ENCODE results near the gene KLB.
"Not testable (repeated sequence)": the region's sequence is repeated elsewhere in the genome, so short reads cannot be mapped to it uniquely, and the experiment has no call there.

Gene KLB

DNA sequence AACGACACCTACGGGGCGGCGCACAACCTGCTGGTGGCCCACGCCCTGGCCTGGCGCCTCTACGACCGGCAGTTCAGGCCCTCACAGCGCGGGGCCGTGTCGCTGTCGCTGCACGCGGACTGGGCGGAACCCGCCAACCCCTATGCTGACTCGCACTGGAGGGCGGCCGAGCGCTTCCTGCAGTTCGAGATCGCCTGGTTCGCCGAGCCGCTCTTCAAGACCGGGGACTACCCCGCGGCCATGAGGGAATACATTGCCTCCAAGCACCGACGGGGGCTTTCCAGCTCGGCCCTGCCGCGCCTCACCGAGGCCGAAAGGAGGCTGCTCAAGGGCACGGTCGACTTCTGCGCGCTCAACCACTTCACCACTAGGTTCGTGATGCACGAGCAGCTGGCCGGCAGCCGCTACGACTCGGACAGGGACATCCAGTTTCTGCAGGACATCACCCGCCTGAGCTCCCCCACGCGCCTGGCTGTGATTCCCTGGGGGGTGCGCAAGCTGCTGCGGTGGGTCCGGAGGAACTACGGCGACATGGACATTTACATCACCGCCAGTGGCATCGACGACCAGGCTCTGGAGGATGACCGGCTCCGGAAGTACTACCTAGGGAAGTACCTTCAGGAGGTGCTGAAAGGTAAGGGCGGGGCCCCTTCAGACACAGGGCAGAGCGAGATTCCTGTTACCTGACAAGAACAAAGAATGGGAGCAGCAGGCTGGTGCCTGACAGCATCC, 40.3 kb downstream of the KLB start:
- Mint-ChIP-seq H3K9me3 (no peaks in the 10 kb centered on the region), H3K27me3 (no peaks in the 10 kb centered on the region), H3K4me3 (peak overlapping the region; percentile 63 to 75), H3K4me1 (peaks cover 30% of the 10 kb centered on the region), H3K27ac (no peak overlapping the region)
- ATAC-seq (peak; percentile 83), DNase-seq (peak; percentile 46 to 68)

DNA sequence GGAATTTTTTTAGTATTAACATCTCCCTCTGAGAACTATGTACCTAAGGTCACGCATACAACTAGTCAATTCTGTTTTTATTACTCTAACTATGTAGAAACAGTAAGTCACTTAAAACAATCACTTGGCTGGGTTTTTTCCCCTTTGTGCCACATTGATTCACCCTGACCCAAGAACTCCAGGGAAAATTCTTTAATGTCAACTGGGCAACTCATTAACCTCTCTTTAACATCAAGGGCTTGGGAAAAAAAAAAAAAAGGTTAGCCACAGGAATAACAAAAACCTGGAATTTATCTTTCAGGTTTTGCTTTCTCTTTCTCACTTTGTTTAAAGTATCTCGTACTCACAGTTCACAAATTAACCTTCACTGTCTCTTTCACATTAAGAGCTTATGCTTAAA, 43.9 kb downstream of the KLB start:
- no peak for DNase-seq
- no peaks in the 10 kb centered on the region for H3K27me3 Mint-ChIP-seq
- ATAC-seq: no peak
- H3K9me3 Mint-ChIP-seq: no peaks in the 10 kb centered on the region
- no peak overlapping the region for H3K4me3 Mint-ChIP-seq
- peak overlapping the region in 1 of 2 donors; percentile 39 for H3K27ac Mint-ChIP-seq
- peaks cover 60% of the 10 kb centered on the region for H3K4me1 Mint-ChIP-seq

DNA sequence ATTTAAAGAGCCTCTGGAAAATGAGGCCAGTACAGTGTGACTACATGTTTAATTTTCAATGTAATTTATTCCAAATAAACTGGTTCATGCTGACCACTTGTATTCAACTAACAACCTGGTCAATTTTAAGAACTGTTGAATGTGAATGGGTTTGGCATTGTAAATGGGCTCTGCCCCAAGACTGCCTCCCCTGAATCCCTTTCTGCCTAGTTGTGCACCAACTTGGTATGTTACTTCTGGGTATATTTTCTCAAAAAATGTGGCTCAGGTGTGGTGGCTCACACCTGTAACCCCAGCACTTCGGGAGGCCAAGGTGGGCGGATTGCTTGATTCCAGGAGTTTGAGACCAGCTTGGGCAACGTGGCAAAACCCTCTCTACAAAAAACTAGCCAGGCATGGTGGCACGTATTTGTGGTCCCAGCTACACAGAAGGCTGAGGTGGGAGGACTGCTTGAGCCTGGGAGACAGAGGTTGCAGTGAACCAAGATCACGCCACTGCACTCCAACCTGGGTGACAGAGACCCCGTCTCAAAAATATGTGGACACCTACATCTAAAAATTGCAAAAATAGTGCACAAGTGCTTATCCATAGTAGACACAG, 44.8 kb downstream of the KLB start:
- ATAC-seq (no peak), DNase-seq (no peak)
- peaks cover 68% of the 10 kb centered on the region for H3K4me1 Mint-ChIP-seq
- no peak overlapping the region for H3K27ac Mint-ChIP-seq
- no peak overlapping the region for H3K4me3 Mint-ChIP-seq
- no peaks in the 10 kb centered on the region for H3K9me3 Mint-ChIP-seq
- no peaks in the 10 kb centered on the region for H3K27me3 Mint-ChIP-seq

DNA sequence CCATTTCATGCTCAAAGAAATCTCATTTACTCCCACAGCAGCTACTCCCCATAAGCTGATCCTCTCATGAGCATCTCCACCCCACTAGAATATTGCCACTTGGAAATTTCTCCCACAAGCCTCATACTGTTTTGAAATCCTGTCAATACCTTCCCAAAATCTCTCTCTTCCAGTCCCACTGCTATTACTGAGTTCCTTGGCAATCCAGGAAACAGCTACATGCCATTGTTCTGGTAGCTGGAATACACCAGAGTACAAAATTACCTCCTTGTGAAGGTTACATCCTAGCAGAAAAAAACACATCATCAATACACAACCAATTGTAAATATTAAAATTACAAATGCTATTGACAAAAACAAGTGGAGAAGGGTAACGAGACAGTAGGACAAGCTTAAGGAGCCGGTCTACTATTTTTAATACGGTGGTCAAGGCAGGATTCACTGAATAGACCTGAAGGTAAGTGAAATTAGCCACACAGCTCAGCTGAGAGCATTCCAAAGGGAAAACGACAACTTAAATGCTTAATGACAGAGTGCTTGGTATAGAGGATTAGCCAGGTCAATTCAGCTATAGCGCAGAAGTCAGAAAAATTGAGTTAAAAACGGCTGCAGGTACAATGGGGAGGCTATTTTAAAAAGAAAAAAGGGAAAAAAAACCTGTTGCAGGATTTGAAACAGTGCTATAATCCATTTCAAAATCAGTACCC, 45.6 kb downstream of the KLB start:
- H3K4me1 Mint-ChIP-seq: peaks cover 72% of the 10 kb centered on the region
- no peaks in the 10 kb centered on the region for H3K27me3 Mint-ChIP-seq
- H3K27ac Mint-ChIP-seq: no peak overlapping the region
- ATAC-seq: no peak
- no peak overlapping the region for H3K4me3 Mint-ChIP-seq
- no peak for DNase-seq
- no peaks in the 10 kb centered on the region for H3K9me3 Mint-ChIP-seq

DNA sequence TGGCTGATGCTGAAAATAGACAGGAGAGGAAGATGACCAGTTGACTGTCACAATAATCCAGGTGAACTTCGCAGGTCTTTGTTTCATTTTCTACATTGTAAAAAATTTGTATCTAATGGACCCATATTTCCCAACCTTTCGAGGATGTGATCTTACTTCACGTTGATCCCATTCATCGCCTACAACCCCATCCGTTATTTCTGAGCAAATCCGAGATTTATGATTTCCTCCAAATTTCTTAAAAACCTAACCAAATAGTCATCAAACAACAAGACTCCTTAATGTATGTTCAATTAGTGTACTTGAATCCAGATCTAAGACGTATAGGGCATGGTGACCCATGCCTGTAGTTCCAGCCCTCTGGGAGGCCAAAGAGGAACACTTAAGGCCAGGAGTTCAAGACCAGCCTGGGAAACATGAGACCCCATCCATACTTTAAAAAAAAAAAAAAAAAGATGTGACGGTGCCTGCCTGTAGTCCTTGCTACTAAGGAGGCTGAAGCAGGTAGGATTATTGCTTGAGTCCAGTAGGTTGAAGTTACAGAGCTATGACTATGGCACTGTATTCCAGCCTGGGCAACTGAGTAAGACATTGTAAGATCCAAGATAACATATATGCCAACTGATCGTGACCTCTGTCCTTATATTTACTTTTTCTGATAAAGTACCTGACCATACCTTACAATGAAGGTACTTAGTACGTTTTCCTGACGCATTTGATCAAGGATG, 46.3 kb downstream of the KLB start:
- DNase-seq (no peak), ATAC-seq (no peak)
- Mint-ChIP-seq H3K4me1 (peaks cover 69% of the 10 kb centered on the region), H3K27me3 (no peaks in the 10 kb centered on the region), H3K9me3 (no peaks in the 10 kb centered on the region), H3K27ac (peak overlapping the region in 1 of 2 donors; percentile 92), H3K4me3 (no peak overlapping the region)

DNA sequence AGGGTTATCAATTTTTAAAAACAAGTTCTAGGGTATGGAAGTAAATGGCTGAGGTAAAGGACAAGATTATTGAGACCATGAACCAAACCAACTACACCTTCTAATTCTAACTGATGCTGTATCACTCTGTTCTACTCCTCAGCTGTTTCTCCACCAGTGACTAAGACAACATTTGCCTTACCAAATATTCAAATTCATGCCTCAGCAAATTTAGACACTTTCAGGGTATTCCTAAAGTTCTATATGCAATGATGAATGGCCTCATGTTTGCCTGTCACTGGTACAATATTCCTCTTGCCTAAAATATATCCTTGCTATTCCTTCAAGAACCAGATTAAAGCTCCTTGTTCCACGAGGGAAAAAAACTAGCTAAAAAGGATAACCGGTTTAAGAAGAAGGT, 47.0 kb downstream of the KLB start:
- DNase-seq (no peak), ATAC-seq (no peak)
- H3K27ac Mint-ChIP-seq: peak overlapping the region in 1 of 2 donors; percentile 92
- H3K9me3 Mint-ChIP-seq: no peaks in the 10 kb centered on the region
- peaks cover 69% of the 10 kb centered on the region for H3K4me1 Mint-ChIP-seq
- H3K4me3 Mint-ChIP-seq: no peak overlapping the region
- no peaks in the 10 kb centered on the region for H3K27me3 Mint-ChIP-seq

DNA sequence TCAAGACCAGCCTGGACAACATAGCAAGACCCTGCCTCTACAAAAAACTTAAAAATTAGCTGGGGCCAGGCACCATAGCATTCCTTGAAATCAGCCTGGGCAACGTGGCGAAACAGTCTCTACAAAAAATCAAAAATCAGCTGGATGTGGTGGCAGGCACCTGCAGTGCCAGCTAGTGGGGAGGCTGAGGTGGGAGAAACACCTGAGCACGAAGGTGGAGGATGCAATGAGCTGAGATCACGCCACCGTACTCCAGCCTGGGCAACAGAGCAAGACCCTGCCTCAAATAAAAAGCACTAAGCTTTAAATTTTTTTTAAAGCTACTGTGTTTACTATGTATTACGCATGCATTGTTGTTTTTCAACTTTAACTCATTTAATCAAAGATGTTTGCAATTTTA, 48.8 kb downstream of the KLB start:
- peak overlapping the region in 1 of 2 donors; percentile 82 for H3K27ac Mint-ChIP-seq
- H3K9me3 Mint-ChIP-seq: no peaks in the 10 kb centered on the region
- H3K27me3 Mint-ChIP-seq: no peaks in the 10 kb centered on the region
- DNase-seq (no peak), ATAC-seq (no peak)
- peak overlapping the region; percentile 67 to 71 for H3K4me3 Mint-ChIP-seq
- H3K4me1 Mint-ChIP-seq: peaks cover 73% of the 10 kb centered on the region

DNA sequence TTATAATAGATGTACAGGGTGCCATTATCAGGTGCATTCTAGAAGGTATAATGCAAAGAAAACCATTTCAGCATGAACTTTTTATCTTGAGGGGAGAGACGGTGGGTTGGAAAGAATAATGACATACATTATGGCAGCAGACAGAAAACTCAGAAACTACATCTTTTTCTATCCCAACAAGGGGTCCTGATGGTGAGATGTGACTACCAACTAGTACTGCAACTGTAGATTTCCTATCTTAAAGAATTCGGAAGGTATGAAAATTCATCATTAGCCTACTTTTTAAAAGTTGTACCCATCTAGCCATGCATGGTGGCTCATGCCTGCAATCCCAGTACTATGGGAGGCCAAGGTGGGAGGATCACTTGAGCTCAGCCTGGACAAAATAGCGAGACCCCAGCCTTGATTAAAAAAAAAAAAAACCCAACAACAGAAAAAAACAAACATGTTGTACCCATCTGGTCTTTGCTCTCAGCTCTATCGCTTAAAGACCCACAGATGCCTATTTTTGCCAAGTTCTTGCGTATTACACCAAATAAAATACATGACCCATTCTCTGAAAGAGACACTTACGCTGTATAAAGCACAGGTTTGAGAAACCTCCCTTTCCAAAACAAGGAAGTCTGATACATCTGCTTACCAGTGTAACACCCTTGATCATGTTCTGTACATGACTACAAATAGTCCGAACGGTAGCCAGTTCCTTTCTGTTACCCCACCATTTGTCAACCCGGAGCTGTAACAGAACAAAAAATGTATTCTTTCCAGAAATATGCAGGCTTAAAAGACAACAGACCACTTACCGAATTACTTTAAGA, 50.4 kb downstream of the KLB start:
- peak overlapping the region; percentile 99 to 100 for H3K27ac Mint-ChIP-seq
- no peaks in the 10 kb centered on the region for H3K9me3 Mint-ChIP-seq
- ATAC-seq (no peak), DNase-seq (no peak)
- no peaks in the 10 kb centered on the region for H3K27me3 Mint-ChIP-seq
- peaks cover 71% of the 10 kb centered on the region for H3K4me1 Mint-ChIP-seq
- peak overlapping the region; percentile 95 to 99 for H3K4me3 Mint-ChIP-seq

DNA sequence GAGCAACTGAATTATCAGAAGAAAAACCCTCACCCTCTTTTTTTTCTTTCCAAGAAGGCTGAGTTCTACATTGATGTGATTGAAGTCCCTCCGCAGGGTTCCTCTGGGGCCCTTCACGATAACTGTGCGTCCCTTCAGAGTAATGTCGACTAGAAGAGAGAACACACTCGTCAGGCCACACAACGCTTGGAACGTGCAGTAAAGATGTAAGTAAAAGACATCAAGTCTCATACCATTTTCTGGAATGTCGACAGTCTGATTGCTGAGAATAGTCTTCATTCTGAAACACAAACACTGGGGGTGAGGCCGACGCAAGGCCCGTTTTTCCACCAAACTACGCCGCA, 51.4 kb downstream of the KLB start:
- not testable (repeated sequence) for H3K9me3 Mint-ChIP-seq, DNase-seq, H3K27me3 Mint-ChIP-seq
- H3K4me3 Mint-ChIP-seq: peak overlapping the region; percentile 95 to 99
- peak; percentile 2 for ATAC-seq
- H3K27ac Mint-ChIP-seq: peak overlapping the region; percentile 99 to 100
- H3K4me1 Mint-ChIP-seq: peaks cover 61% of the 10 kb centered on the region

DNA sequence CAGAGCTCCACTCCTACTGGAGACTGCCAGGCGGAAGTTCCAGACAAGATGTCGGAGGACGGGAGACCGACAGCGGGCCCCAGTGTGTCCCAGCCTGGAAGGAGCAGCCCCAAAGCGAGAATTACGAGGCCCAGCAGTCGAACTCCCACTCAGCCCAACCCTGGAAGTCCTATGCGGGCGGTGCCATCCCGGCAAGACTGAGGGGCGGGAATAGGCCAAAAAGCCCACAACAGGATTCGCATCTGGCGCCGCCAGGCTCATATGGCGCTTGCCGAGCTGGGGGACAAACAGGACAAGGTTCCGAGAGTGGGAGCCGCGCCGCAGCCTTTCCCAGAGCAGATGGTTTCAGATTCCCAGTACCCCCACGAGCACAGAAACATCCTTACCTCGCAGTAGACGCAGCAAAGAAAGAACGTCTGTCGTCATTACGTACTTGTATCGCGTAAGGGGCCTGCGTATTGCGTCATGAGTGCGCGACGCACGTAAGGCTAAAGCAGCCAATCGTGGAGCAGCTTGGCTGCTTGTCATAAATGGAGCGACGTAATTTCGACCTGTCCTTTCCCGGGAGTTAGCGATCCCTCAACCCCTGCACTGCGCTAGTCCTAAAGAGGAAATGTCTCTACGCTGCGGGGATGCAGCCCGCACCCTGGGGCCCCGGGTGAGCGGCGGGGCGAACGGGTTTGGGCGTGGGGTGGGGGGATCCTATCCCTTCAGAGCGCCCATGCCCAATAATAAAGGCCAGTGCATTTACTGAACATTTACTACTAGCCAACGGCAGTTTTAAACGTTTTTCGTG, 52.0 kb downstream of the KLB start, which contains the start of the genes LIAS and RPL9:
Gene LIAS (plus strand): TSS at position 552 of the 796 bp plus-strand sequence. CDS start 62 bp downstream, at position 614.
Gene RPL9 (minus strand): TSS at position 418 of the 796 bp plus-strand sequence. CDS start 483 bp downstream, outside the sequence.
- H3K4me3 Mint-ChIP-seq: peak within 1 kb of the TSS; percentile 95 to 99
- peaks cover 55% of the 10 kb centered on the region for H3K4me1 Mint-ChIP-seq
- DNase-seq (peak; percentile 90 to 95), ATAC-seq (peak; percentile 91)
- peak within 1 kb of the TSS; percentile 99 to 100 for H3K27ac Mint-ChIP-seq
- H3K27me3 Mint-ChIP-seq: no peaks in the 10 kb centered on the region
- H3K9me3 Mint-ChIP-seq: no peaks in the 10 kb centered on the region

DNA sequence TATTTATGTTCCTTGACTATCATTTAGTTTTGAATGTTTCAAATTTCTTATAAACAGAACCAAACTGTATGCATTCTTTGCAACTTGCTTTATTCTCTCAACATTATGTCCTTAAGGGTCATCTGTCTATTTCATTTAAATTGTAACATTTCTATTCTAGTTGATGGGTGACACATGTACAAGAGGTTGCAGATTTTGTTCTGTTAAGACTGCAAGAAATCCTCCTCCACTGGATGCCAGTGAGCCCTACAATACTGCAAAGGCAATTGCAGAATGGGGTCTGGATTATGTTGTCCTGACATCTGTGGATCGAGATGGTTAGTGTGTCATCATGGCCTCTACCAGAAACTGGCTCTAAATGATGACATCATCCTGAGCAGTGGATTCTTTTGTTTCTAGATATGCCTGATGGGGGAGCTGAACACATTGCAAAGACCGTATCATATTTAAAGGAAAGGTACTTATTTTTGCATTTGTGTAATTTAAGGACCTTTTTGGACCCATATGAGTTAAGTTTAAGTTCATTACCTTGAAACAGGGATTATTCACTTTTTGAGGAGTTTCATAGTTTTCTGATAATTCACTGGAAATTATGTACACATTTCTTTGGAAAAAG, 58.3 kb downstream of the KLB start:
- DNase-seq: peak in 1 of 2 donors; percentile 18
- ATAC-seq: peak; percentile 86
- H3K4me3 Mint-ChIP-seq: no peak overlapping the region
- H3K27me3 Mint-ChIP-seq: no peaks in the 10 kb centered on the region
- no peaks in the 10 kb centered on the region for H3K9me3 Mint-ChIP-seq
- peak overlapping the region; percentile 49 to 67 for H3K27ac Mint-ChIP-seq
- H3K4me1 Mint-ChIP-seq: peaks cover 31% of the 10 kb centered on the region

DNA sequence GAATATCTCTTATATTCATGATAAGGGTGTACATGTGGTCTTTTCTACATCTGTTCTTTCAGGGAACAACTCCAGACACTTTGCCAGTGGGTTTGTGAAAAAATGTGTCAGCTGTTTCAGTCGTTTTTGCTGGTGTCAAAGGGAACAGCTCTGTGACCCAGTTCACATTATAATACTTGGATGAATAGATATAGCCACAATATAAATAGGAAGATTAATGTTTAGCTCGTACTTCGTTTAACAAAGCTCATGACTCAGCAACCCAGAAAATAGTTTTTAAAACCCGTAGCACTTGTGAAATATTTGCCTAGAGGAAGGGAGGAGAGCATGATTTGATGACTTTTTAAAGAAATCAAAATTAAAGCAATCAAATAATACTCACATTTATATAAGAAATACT, 60.0 kb downstream of the KLB start:
- H3K27me3 Mint-ChIP-seq: no peaks in the 10 kb centered on the region
- no peak for ATAC-seq

DNA sequence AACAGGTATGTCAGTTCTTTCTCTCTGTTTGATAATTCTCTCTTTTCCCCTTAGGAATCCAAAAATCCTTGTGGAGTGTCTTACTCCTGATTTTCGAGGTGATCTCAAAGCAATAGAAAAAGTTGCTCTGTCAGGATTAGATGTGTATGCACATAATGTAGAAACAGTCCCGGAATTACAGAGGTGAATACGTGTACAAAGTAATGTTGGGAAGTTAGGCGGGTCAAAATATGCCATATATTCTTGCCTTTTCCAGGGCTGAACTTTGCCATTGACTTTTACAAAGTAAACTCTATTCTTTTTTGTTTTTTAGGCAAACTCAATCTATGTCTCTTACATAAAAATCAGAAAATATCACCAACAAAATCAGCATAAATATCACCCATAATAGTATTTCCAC, 60.7 kb downstream of the KLB start:
- no peak for DNase-seq
- no peak for ATAC-seq
- H3K4me3 Mint-ChIP-seq: no peak overlapping the region
- H3K9me3 Mint-ChIP-seq: no peaks in the 10 kb centered on the region
- peaks cover 17% of the 10 kb centered on the region for H3K4me1 Mint-ChIP-seq
- H3K27ac Mint-ChIP-seq: no peak overlapping the region
- no peaks in the 10 kb centered on the region for H3K27me3 Mint-ChIP-seq

More for the DNA sequence above, 60.0 kb downstream of the KLB start:
- H3K9me3 Mint-ChIP-seq: no peaks in the 10 kb centered on the region
- DNase-seq: no peak
- no peak overlapping the region for H3K4me3 Mint-ChIP-seq
- peaks cover 17% of the 10 kb centered on the region for H3K4me1 Mint-ChIP-seq
- no peak overlapping the region for H3K27ac Mint-ChIP-seq

All from stimulated activated naive CD8-positive, alpha-beta T cell treated with anti-CD3 and anti-CD28 coated beads, Interleukin-15, amount 100 ng/mL, for 72 hours (primary cell).